A673 (cell line): ENCODE measurements around the gene ASXL1.

Source experiments
- CTCF ChIP-seq: fragments of 300-800, 200-600 bp; sonication (generic); conservative IDR thresholded peaks from 2 replicates; pipeline ENCODE4 v1.5.1; 2017; ENCODE audit warnings: low read depth, mild to moderate bottlenecking, antibody characterized with exemption, low read length, moderate library complexity, mixed read lengths
- EZH2 ChIP-seq: fragments of 200-600 bp; sonication (generic); IDR thresholded peaks from 2 replicates; pipeline ENCODE4 v1.6.1; 2017; ENCODE audit warnings: borderline replicate concordance, low read depth, mild to moderate bottlenecking, mixed read lengths, antibody characterized with exemption, low read length; ENCODE audit not compliant: poor library complexity, severe bottlenecking

GRCh38 chr20:32473231-32474008 is 115.3 kb downstream of the ASXL1 start:
- TF ChIP-seq CTCF (no peak), EZH2 (no peak)
